Loucy (cell line): ENCODE data around the gene BIN1.

Experiments used
- CTCF ChIP-seq: fragments of 200-600 bp; sonication (generic); conservative IDR thresholded peaks from 2 replicates; pipeline ENCODE4 v1.5.1; 2014; ENCODE audit warnings: mild to moderate bottlenecking, antibody characterized with exemption, low read length
- EZH2phosphoT487 ChIP-seq: fragments of 200-600 bp; IDR thresholded peaks from 2 replicates; pipeline ENCODE4 v1.6.1; 2018; ENCODE audit warnings: antibody characterized with exemption, mild to moderate bottlenecking, moderate library complexity, borderline replicate concordance

DNA sequence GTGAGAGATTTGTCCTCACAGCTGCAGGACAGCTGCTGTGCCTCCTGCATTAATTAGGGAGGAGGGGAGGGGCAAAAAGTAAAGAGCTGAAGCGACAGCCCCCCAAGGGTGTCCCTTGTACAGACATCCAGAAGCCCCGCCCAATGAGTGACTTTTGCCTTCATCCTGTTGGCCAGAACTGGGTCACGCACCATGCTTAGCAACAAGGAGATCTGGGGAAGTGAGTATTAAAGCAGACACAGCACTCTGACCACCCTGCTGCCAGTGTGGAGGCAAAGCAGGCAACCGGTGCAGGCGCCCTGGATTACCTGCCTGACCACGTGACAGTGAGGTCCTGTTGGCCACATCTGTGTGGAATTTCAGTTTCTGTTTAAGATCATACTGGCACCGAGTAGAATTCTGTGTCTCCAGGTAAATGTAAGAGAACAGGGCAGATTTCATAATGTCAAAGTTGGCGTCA is 21.5 kb upstream of the BIN1 start:
- TF ChIP-seq CTCF (no peak), EZH2phosphoT487 (no peak)
